Activated CD4-positive, alpha-beta T cell treated with anti-CD3 and anti-CD28 coated beads for 36 hours (primary cell): ENCODE data around the gene CRB1. TPM values are rescaled to one million over a fixed set of nuclear protein-coding genes. Genes with fewer than 3 reads are reported as not detected.

Experiments used
- ATAC-seq: fragments of 200-7000 bp; cut with Tn5 transposase; one replicate; pipeline ENCODE4 v1.10.0; 2021; ENCODE audit warnings: mild to moderate bottlenecking, moderate library complexity
- CTCF ChIA-PET: fragments of 350-600 bp; sonication (Branson Sonifier 250); formaldehyde crosslinking; loops from one replicate; lab custom pipeline; 2021; ENCODE audit warnings: antibody characterized with exemption; lab: Charles Lee
- POLR2A ChIA-PET: fragments of 350-600 bp; sonication (Branson Sonifier 250); formaldehyde crosslinking; loops from one replicate; lab custom pipeline; 2021; ENCODE audit warnings: antibody characterized with exemption, inconsistent platforms; lab: Charles Lee
- DNase-seq: peaks from one replicate; pipeline ENCODE4 v3.0.0-alpha.2; 2020
- H3K27ac Mint-ChIP-seq: one replicate; pipeline ENCODE4 v1.8.0; 2021; ENCODE audit warnings: mixed read lengths
- H3K27me3 Mint-ChIP-seq: one replicate; pipeline ENCODE4 v1.8.0; 2021; ENCODE audit warnings: mixed read lengths
- H3K36me3 Mint-ChIP-seq: one replicate; pipeline ENCODE4 v1.8.0; 2021; ENCODE audit warnings: low read depth, mixed read lengths
- H3K4me1 Mint-ChIP-seq: one replicate; pipeline ENCODE4 v1.8.0; 2021; ENCODE audit warnings: mixed read lengths
- H3K4me3 Mint-ChIP-seq: one replicate; pipeline ENCODE4 v1.8.0; 2021; ENCODE audit warnings: mild to moderate bottlenecking, moderate library complexity, mixed read lengths
- H3K9me3 Mint-ChIP-seq: one replicate; pipeline ENCODE4 v1.8.0; 2021; ENCODE audit warnings: low read depth, mixed read lengths
- intact Hi-C, 2 experiments: fragments of 100-400 bp; cut with DNase I in 1 of 2; cut with micrococcal nuclease in 1 of 2; formaldehyde crosslinking; loops; one replicate each; pipeline versions ENCODE4 v1.14.2 to v1.15.1; 2022 to 2024; cut with DNase I, micrococcal nuclease
- total RNA-seq, 2 experiments: library from RNA; stranded (reverse); gene quantifications; one replicate each; pipeline ENCODE4 v1.2.3, GENCODE V29; 2021

Gene CRB1
- total RNA-seq, 2 experiments from 2014 or later, result 0.05 to 0.09 TPM

DNA sequence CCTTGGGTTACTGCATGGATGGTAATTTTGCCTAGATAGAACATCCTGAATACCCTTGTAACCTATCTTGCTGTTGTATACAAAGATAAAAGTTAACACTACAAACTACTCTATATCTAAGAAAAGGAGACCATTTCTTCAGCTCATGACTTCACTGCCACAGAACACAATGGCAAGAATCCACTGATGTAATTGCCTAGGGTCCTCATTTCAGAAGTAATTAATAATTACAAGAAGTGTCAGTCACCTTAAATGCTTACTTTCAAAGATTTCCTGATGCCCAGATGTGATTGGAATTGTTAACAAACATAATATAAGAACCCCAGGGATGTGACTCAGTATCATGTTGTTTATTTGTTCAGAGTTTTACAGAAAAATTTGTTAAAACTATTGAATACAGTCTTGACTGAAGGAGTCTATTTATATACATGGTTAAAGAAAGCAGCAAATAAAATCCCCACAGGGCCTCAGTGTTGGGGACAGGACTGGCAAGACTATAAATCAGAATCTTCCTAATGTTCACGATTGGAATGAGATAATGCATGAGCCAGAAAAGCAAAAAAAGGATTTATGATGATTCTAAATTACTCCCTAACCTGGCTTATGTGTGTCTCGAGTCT is 83.9 kb downstream of the CRB1 start:
- ChIA-PET CTCF (no interaction called here), POLR2A (no interaction called here)
- H3K27me3 Mint-ChIP-seq, result no peaks in the 10 kb centered on the region
- H3K27ac Mint-ChIP-seq, result no peak overlapping the region
- ATAC-seq (no peak), DNase-seq (no peak)
- intact Hi-C loops, result no loop called here
- H3K4me3 Mint-ChIP-seq, result no peak overlapping the region
- no peaks in the 10 kb centered on the region for H3K4me1 Mint-ChIP-seq
- H3K9me3 Mint-ChIP-seq, result no peaks in the 10 kb centered on the region
- no peaks in the 10 kb centered on the region for H3K36me3 Mint-ChIP-seq

DNA sequence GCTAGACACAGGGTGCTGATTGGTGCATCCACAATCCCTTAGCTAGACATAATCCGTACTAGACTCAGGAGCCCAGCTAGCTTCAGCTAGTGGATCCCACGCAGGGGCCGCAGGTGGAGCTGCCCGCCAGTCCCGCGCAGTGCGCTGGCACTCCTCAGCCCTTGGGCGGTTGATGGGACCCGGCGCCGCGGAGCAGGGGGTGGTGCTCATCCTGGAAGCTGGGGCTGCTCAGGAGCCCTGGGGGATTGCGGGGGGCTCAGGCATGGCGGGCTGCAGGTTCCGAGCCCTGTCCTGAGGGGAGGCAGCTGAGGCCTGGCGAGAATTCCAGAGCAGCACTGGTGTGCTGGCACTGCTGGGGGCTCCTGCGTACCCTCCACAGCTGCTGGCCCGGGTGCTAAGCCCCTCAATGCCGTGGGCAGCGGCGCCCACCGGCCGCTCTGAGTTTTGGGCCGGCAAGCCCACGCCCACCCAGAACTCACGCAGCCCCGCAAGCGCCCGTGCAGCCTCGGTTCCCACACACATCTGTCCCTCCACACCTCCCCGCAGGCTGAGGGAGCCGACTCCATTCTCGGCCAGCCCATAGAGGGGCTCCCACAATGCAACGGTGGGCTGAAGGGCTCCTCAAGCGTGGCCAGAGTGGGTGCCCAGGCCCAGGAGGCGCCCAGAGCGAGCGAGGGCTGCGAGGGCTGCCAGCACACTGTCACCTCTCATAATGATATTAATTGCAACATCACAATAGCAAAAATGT is 87.4 kb downstream of the CRB1 start:
- Mint-ChIP-seq H3K4me3 (no peak overlapping the region), H3K4me1 (no peaks in the 10 kb centered on the region), H3K36me3 (no peaks in the 10 kb centered on the region), H3K9me3 (no peaks in the 10 kb centered on the region), H3K27ac (no peak overlapping the region), H3K27me3 (no peaks in the 10 kb centered on the region)
- ChIA-PET CTCF (interaction anchor here (1.1 to 4.5 kb wide), 4 partner anchors 7 to 176 kb away, joined by 3 to 48 read pairs (median 14); no protein-coding TSS in a partner anchor), POLR2A (no interaction called here)
- no peak for DNase-seq
- intact Hi-C loops, result loop anchor here (5.0 kb wide), 2 partner anchors 528 to 613 kb away; no protein-coding TSS in a partner anchor
- ATAC-seq, result no peak

DNA sequence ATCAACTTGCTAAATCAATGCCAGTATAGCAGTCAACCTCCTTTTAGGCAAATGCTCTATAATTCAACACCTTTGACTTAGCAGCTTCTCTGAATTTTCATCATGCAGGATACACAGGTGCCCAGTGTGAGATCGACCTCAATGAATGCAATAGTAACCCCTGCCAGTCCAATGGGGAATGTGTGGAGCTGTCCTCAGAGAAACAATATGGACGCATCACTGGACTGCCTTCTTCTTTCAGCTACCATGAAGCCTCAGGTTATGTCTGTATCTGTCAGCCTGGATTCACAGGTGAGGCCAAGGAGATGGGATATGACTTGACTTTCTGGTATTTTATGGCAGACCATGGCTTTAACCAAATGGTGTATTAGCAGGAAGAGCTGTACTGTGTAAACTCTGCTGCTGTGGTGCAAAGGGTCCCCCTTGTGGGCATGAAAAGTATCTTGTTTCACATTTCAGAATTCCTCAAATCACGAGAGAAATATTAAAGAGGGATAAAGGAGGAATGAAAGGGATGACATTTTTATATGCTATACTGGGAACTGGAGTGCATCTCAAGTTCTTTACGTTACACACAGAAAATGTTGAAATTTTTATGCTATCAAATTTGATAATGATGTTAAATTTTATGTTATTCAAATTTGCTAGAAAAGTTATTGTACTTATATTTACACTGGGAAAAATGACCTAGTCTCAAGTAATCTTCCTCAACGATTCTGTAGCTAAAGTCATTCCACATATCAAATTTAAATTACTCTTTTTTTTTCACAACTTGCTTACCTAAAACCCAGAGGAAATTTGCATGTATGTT is 88.9 kb downstream of the CRB1 start:
- intact Hi-C loops, result loop anchor here (1.0 to 5.0 kb wide), 6 partner anchors 29 to 634 kb away; no protein-coding TSS in a partner anchor
- Mint-ChIP-seq H3K4me1 (no peaks in the 10 kb centered on the region), H3K27ac (no peak overlapping the region), H3K36me3 (no peaks in the 10 kb centered on the region), H3K9me3 (no peaks in the 10 kb centered on the region), H3K27me3 (no peaks in the 10 kb centered on the region), H3K4me3 (no peak overlapping the region)
- DNase-seq (peak; percentile 45), ATAC-seq (peak; percentile 64)
- ChIA-PET POLR2A (interaction anchor here (0.5 kb wide), 1 partner anchor 177 kb away, joined by 3 read pairs; no protein-coding TSS in a partner anchor), CTCF (interaction anchor here (0.6 to 4.5 kb wide), 8 partner anchors 9 to 586 kb away, joined by 3 to 48 read pairs (median 3); no protein-coding TSS in a partner anchor)

DNA sequence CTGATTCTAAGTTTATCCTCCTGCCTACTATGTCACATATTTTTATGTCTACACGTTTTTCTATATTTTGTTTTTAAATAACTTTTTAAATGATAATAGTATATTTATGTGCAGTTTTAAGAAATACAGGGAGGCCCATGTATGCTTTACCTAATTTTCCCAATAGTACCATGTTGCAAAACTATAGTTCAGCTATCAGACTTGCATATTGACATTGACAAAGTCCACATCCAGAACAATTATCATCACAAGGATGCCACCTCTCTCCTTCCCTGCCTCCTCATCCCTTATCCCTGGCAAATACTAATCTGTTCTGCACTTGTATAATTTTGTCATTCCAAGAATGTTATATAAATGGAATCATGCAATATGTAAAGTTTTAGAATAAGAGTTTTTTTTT is 90.9 kb downstream of the CRB1 start:
- Mint-ChIP-seq H3K27me3 (no peaks in the 10 kb centered on the region), H3K27ac (no peak overlapping the region), H3K4me3 (no peak overlapping the region), H3K9me3 (no peaks in the 10 kb centered on the region), H3K4me1 (no peaks in the 10 kb centered on the region), H3K36me3 (no peaks in the 10 kb centered on the region)
- CTCF ChIA-PET, result interaction anchor here (0.5 to 4.5 kb wide), 6 partner anchors 11 to 180 kb away, joined by 3 to 48 read pairs (median 3); no protein-coding TSS in a partner anchor
- POLR2A ChIA-PET, result no interaction called here
- no peak for ATAC-seq
- no peak for DNase-seq
- intact Hi-C loops, result loop anchor here (5.0 kb wide), 2 partner anchors 532 to 617 kb away; no protein-coding TSS in a partner anchor

DNA sequence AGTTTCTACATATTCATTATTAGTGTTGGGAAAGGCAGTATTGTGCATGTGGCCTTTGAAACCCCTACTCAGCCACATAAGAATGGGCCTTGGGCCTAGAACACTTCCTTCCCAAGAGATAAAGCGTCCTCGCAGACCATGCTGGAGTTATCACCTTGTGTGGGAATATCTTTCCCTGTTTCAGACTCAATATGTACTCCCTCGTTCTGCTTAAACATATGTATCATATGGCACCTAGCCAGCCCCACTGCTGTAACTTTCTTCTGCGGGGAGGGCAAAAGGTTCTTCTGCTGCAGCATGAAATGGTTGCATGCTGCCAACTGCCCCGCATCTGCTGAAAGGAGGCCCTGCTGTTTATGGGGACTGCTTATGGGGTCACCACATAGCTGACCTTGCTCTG is 92.0 kb downstream of the CRB1 start:
- DNase-seq (no peak), ATAC-seq (no peak)
- Mint-ChIP-seq H3K4me1 (no peaks in the 10 kb centered on the region), H3K27me3 (no peaks in the 10 kb centered on the region), H3K4me3 (no peak overlapping the region), H3K27ac (no peak overlapping the region), H3K9me3 (no peaks in the 10 kb centered on the region), H3K36me3 (no peaks in the 10 kb centered on the region)
- POLR2A ChIA-PET, result no interaction called here
- intact Hi-C loops, result no loop called here
- CTCF ChIA-PET, result interaction anchor here (0.8 to 1.0 kb wide), 3 partner anchors 13 to 180 kb away, joined by 3 to 4 read pairs (median 3); no protein-coding TSS in a partner anchor

DNA sequence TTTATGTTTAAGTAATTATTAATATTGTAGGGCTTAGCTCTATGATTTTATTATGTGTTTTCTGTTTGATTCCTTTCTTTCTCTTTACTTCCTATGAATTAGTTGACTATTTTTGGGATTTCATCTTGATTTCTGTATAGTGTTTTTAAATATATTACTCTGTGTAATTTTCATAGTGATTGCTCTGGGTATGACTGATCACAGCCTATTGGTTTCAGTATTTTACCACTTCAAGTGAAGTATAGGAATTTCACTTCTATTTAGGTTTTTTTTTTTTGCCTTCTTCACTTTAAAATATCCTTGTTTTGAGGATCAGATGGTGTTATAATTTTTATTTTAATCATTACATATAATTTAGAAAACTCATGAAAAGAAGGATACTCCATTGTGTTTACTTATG is 94.8 kb downstream of the CRB1 start:
- no peaks in the 10 kb centered on the region for H3K36me3 Mint-ChIP-seq
- DNase-seq (no peak), ATAC-seq (no peak)
- intact Hi-C loops, result no loop called here
- ChIA-PET POLR2A (no interaction called here), CTCF (no interaction called here)
- H3K4me1 Mint-ChIP-seq, result no peaks in the 10 kb centered on the region
- no peaks in the 10 kb centered on the region for H3K9me3 Mint-ChIP-seq
- no peaks in the 10 kb centered on the region for H3K27me3 Mint-ChIP-seq
- H3K27ac Mint-ChIP-seq, result no peak overlapping the region
- H3K4me3 Mint-ChIP-seq, result no peak overlapping the region

DNA sequence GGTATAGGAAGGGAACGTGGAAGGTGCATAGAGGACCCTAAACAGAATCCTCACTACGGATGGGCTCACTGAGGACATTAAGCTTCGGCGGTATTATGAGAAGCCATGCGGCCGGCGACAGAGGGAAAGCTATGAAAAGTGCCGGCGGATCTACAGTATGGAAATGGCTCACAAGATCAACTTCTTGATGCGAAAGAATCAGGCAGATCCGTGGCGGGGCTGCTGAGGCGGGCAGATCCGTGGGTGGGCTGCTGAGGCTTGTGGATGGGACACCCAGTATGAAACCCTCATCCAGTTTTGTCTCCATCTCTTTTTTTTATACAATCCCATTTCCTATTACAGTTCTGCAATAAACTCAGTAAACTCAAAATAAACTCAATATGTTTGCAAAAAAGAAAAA is 95.8 kb downstream of the CRB1 start:
- H3K36me3 Mint-ChIP-seq, result no peaks in the 10 kb centered on the region
- ChIA-PET POLR2A (no interaction called here), CTCF (no interaction called here)
- H3K27ac Mint-ChIP-seq, result no peak overlapping the region
- H3K9me3 Mint-ChIP-seq, result no peaks in the 10 kb centered on the region
- intact Hi-C loops, result no loop called here
- H3K4me3 Mint-ChIP-seq, result no peak overlapping the region
- ATAC-seq, result no peak
- DNase-seq, result no peak
- H3K4me1 Mint-ChIP-seq, result no peaks in the 10 kb centered on the region
- no peaks in the 10 kb centered on the region for H3K27me3 Mint-ChIP-seq

DNA sequence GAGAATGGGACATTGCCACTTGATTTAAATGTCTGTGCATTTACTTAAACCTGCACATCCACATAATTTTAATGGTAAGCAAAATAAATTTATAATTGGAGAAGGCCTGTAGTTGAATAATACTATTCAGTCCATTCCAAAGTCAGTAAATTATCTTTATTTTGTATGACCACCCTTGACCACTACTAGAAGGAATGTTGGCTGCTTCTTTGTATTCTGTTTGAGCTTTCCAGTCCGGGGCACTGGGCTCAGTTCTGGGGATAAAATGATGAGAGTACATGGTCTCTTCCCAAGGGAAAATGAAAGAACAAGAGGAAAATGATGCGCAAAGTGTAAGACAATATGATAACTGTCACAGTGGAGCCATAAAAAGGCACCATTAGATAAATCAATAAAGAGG is 98.9 kb downstream of the CRB1 start:
- POLR2A ChIA-PET, result no interaction called here
- Mint-ChIP-seq H3K36me3 (no peaks in the 10 kb centered on the region), H3K27ac (no peak overlapping the region), H3K4me1 (no peaks in the 10 kb centered on the region), H3K9me3 (no peaks in the 10 kb centered on the region), H3K4me3 (no peak overlapping the region), H3K27me3 (no peaks in the 10 kb centered on the region)
- intact Hi-C loops, result no loop called here
- DNase-seq (no peak), ATAC-seq (no peak)
- CTCF ChIA-PET, result no interaction called here

DNA sequence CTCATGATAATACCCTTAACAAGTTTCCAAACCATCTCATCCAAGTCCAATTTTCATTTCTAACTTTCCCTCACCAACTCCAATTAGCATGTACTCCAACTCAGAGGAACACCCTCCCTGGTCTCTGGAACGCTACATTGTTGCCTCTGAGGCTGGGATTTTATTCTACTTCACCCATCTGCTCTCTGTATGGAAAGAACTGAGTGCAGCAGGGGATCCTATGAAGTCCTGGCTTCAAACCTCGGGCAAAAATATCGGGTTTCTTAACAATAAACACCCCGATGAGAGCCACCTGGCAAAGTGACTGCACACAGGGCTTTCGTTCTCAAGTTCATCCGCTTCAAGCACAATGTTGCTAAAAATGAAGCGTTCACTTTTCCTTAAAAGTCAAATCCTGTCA is 99.6 kb downstream of the CRB1 start:
- POLR2A ChIA-PET, result no interaction called here
- Mint-ChIP-seq H3K27ac (no peak overlapping the region), H3K9me3 (no peaks in the 10 kb centered on the region), H3K4me3 (no peak overlapping the region), H3K36me3 (no peaks in the 10 kb centered on the region), H3K27me3 (no peaks in the 10 kb centered on the region), H3K4me1 (no peaks in the 10 kb centered on the region)
- CTCF ChIA-PET, result no interaction called here
- intact Hi-C loops, result no loop called here
- no peak for DNase-seq
- no peak for ATAC-seq

DNA sequence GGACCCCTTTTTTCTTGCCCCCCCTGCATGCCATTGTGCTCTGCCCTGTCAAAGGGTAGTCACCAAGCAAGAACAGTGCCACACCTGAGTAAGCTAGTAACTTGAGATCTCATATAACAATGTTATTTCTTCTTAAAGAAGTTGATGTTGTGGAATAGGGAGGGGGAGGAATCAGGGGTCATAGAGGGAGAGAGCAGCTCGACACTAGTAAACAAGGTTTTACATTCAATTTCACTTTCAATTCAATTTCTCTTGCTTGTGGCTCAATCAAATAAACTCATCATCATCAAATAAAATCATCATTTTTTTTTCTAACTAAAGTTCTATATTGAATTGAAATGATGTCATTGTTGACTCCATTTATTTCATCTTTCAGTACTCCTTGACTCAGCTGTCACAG is 106.4 kb downstream of the CRB1 start:
- intact Hi-C loops, result no loop called here
- Mint-ChIP-seq H3K4me1 (no peaks in the 10 kb centered on the region), H3K27me3 (no peaks in the 10 kb centered on the region), H3K9me3 (no peaks in the 10 kb centered on the region), H3K4me3 (no peak overlapping the region), H3K27ac (no peak overlapping the region), H3K36me3 (no peaks in the 10 kb centered on the region)
- ChIA-PET POLR2A (no interaction called here), CTCF (interaction anchor here (0.6 to 1.3 kb wide), 2 partner anchors 10 to 13 kb away, joined by 3 to 6 read pairs; no protein-coding TSS in a partner anchor)
- DNase-seq, result no peak
- ATAC-seq, result peak; percentile 19

DNA sequence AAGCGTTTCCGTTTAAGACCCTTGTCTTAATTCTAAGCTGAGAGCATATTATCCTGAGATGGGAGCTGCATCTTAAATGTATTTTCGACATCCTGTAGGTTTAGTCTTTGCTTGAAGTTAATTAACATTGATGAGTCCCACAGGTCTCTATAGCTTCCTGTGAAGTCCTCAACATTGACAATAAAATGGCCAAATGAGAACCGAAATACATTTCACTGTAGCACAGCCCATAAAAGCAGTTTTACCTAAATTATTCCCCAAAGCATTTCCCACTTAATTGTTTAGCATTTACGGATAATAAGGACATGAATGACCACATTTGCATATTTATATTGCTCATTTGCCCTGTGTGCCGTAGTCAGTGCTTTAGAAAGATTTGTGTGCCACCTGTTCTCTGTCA is 116.4 kb downstream of the CRB1 start:
- intact Hi-C loops, result no loop called here
- ATAC-seq, result no peak
- CTCF ChIA-PET, result interaction anchor here (1.0 to 1.2 kb wide), 2 partner anchors 9 to 10 kb away, joined by 3 read pairs; no protein-coding TSS in a partner anchor
- Mint-ChIP-seq H3K9me3 (no peaks in the 10 kb centered on the region), H3K36me3 (no peaks in the 10 kb centered on the region), H3K4me1 (peaks cover 2% of the 10 kb centered on the region), H3K27ac (no peak overlapping the region), H3K27me3 (no peaks in the 10 kb centered on the region), H3K4me3 (no peak overlapping the region)
- DNase-seq, result no peak
- POLR2A ChIA-PET, result no interaction called here
